GM19468 (cell line): ENCODE measurements around the gene ALOX12B.
"Not testable (repeated sequence)": the region's sequence is repeated elsewhere in the genome, so short reads cannot be mapped to it uniquely, and the experiment has no call there.

Experiments used
- ATAC-seq: cut with Tn5 transposase; IDR thresholded peaks from one replicate; pipeline ENCODE4 v1.9.1; 2021; ENCODE audit warnings: mild to moderate bottlenecking, moderate library complexity, moderate number of reproducible peaks; ENCODE audit not compliant: unreplicated experiment; ENCODE audit errors: extremely low read depth

ALOX12B gene

DNA sequence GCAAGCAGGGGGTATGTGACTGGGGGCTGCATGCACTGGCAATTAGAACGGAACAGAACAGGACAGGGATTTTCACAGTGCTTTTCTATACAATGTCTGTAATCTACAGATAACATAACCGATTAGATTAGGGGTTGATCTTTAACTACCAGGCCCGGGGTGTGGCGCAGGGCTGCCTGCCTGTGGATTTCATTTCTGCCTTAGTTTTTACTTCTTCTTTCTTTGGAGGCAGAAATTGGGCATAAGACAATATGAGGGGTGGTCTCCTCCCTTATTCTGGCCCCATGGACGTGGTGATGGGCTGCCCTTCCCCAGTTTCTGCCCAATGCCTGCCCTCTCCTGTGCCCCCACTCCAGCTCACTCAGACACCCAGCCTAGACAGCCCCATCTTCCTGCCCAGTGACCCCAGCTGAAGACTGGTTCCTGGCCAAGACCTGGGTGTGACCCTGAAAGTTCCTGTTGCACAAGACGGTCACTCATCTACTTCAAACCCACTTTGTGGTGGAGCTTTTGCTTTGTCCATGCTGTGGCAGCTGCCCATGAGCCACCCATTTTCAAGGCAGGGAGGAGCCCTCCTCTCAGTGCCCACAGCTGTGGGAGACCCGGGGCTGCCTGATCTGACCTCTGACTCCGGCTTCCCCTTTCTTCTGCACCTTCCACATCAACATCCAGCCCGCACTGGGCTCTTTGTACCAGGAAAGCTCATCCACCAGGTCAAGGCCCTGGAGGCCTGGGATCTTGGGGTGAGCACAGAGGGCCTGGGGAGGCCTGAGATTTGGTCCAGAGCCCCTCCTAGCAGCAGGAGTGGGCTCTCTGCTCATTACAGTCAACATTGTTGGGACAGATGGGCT is 18.6 kb downstream of the ALOX12B start:
- ATAC-seq, result no peak

DNA sequence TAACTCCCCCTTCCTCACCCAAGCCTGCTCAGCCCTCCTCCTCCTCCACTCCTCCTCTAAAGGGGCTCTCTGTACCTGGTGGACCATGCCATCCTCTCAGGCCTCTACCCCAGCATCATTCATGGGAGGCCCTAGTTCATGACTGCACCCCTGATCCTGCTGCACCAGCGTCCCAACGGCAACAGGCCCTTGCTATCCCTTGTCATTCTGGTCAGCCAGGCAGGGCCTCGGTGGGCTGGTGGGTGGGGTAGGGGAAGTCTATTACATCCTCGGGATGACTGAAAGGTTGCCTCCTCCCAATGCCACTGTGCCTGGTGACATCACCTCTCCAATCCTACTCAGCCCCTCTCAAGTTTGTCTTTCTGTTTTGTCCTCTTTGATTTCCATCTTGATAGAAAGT is 19.7 kb downstream of the ALOX12B start:
- ATAC-seq, result no peak

DNA sequence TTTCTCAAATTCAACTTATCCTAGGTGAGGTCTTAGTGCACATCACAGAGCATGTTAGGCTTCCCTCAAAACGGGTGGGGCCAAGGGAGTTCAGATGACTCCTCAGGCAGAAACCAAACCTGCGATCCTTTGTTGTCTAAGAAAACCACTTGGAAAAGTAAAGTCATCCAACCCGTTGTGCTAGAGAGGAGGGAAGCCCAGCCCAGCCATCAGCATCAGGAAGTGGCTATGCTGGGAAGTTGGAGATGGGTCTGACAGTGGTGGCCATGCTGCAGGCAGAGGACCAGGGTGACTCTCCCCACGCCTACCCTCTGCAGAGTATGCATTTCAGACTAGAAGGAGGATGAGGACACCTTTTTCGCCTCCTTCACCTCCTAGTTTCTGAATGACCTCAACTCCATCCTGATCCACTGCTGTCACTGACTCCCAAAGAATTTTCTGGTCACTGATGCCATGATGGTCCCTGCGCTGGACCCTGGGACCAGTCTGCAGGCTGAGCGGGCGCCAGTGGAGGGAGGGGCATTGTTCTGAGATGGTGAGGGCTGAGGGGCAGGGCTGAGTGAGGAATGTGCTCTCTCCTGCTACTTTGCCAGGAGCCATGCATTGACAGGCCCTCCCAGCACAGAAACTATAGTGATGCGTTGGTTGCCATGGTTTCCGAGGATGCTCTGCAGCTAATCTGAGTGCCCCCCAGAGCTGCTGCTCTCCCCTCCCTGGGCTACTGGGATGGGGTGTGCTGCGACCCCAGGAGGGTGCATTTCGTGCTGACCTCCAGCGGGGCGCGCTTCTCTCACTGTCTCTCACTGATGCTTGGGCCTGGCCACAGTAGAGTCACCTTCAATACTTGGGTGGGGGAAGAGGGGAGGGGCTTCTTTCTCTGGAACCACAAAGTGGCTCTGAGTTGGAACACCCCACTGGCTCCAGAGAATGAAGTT is 20.4 kb downstream of the ALOX12B start:
- ATAC-seq, result no peak

DNA sequence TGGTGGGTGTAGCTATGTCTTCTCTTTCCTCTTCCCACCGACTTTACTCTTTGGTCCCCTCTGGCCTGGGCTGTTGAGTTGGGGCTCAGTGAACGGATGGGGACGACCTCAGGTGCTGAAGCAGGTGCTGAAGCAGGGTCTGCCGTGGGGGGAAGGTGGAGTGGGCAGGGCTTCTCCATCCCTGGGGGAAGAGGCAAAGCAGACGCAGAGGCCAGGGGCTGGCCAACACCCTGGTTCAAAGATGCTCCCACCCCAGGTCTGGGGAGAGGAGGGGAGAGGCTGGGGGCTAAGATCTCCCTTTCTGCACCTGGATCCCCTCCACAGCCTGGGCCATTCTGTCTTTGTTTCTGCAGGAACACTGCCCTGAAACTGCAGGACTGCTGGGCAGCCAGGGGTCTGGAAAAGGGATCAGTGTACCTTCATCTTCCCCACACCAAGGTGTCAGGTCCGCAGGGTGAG is 22.9 kb downstream of the ALOX12B start:
- ATAC-seq, result no peak

DNA sequence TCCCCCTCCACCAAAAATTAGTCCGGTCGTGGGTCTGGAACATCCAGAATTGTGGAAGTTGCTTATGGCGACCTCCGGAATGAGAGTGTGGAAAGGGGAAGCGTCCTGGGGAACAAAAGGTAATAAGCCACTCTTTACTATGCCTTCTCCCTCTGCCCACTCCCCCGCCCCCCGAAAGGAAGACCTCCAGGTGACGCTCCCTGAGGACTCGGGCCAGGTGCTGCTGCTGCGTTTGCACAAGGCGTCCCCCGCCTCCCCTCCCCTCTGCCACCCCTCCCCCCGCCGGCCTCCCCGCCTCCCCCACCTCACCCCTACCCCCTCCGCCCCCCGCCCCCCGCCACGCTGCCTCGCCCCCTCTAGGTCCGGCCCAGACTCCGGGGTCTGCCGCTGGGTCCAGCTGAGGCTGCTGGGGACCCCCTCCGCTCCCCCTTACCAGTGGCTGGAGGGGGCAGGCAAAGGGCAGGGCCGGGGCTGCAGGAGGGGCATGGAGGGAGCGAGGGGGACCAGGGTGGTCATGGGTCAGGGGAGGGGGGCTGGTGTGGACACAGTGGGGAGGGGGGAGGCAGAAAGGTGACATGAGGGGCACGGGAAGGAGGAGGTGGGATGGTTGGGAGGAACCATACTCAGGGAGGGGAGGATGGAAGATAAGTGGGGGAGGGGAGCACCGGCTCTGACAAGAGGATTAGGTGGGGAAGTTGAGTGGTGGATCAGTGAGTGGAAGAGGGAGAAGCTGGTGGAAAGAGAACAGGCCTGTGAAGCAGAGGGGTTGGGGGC is 23.6 kb downstream of the ALOX12B start:
- no peak for ATAC-seq

DNA sequence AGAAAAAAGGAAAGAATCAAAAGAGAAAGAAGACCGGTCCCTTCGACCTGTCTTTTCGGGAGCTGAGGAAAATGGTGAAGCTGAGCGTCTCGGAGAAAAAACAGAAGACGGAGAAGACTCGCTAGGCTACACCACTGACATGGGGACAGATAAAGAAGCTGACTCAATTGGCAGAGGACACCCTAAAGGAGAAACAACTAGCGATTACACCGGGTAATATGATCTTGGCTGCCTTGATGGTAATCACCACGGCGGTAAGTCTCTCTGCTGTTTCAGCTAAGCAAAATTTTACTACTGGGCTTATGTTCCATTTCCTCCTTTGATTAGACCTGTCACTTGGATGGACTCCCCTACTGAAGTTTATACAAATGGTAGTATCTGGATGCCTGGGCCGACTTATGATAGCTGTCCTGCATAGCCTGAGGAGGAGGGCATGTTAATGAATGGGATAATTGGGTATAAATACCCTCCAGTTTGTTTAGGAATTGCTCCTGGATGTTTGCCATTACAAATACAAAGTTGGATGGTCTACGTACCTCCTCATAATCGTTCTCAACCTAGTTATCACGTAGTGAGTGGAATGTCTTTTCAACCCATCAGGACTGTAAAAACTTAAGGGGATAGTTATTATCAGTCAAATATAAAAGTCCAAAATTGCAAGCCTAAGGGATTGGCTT is 24.6 kb downstream of the ALOX12B start:
- no peak for ATAC-seq

DNA sequence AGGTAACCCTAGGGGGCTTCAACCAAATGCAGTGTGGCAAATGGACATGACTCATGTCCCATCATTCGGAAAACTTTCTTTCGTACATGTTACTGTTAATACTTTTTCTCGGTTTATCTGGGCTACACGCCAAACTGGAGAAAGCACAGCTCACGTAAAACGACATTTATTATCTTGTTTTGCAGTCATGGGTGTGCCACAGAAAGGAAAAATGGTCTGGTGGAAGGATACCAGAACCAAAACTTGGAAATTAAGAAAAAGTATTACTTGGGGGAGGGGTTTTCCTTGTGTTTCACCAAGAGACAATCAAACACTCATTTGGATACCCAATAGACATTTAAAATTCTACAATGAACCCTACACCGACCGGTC is 25.1 kb downstream of the ALOX12B start:
- ATAC-seq, result no peak

DNA sequence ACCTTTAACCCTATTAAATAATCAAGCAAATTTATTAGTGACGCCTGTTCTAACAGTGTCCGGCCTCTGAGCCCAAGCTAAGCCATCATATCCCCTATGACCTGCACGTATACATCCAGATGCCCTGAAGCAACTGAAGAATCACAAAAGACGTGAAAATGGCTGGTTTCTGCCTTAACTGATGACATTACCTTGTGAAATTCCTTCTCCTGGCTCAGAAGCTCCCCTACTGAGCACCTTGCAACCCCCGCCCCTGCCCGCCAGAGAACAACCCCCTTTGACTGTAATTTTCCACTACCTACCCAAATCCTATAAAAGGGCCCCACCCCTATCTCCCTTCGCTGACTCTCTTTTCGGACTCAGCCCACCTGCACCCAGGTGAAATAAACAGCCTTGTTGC is 25.7 kb downstream of the ALOX12B start:
- not testable (repeated sequence) for ATAC-seq

DNA sequence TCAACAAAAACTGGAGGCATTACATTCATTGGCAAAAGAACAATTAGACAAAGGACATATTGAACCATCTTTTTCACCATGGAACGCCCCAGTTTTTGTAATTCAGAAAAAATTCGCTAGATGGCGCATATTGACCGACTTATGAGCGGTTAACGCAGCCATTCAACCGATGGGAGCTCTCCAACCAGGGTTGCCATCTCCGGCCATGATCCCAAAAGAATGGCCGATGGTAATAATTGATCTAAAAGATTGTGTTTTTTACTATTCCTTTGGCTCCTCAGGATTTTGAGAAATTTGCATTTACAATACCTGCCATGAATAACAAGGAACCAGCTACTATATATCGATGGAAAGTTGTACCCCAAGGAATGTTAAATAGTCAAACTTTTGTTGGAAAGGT is 27.2 kb downstream of the ALOX12B start:
- no peak for ATAC-seq

DNA sequence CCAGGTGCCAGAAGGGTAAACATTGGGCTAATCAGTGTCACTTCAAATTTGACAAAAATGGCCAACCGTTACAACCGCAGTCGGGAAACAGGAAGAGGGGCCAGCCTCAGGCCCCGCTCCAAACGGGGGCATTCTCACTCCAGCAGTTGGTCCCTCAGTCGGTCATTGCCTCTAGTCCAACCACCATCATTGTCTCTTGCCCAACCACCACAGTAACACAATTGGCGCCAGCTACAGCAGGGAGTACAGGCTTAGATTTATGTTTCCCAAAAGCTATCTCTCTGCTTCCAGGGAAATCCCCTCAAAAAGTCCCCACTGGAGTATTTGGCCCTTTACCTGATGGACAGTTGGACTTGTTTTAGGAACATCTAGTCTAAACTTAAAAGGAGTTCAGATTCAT is 28.4 kb downstream of the ALOX12B start:
- no peak for ATAC-seq

DNA sequence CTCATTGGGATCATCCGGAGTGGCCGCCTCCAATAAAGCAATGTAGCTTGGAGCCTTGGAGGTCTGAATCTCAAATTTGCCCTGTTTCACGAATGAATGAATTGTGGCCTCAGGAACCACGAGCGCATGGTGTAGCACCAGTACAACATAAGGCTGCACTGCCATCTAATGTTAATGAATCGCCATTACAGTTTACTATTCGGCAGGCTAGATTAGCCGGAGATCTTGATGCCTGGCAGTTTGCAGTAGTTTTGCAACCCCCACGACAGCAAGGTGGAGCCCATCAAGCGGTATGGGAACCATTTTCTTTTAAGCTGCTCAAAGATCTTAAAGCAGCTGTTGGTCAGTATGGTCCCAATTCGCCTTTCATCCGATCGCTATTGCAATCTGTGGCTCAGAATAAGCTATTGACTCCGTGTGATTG is 29.8 kb downstream of the ALOX12B start:
- ATAC-seq, result no peak

DNA sequence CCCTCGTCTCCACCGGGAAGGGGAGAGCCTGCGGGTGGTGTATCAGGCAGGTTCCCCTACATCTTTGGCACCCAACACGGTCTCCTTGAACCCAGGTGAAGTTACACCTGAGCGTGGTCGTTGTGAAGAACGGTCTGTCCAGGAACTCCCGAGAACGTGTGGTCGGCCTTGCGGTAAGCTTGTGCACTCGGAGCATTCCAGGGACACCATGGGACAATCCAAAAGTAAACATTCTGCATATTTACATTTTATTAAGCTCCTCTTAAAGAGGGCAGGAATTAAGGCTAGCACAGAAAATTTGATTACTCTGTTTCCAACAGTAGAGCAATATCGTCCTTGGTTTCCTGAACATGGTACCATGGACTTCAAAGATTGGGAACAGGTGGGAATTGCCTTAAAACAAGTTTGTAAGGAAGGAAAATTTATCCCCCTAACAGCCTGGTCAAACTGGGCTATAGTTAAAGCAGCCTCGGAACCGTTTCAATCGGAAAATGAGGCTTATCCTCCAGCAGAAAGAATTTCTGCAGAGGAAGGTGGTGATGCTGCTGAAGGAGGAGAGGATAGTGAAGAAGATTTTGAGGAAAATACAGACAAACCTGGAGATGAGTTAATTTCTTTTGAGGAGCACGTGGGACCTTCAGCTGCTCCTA is 30.4 kb downstream of the ALOX12B start:
- no peak for ATAC-seq

DNA sequence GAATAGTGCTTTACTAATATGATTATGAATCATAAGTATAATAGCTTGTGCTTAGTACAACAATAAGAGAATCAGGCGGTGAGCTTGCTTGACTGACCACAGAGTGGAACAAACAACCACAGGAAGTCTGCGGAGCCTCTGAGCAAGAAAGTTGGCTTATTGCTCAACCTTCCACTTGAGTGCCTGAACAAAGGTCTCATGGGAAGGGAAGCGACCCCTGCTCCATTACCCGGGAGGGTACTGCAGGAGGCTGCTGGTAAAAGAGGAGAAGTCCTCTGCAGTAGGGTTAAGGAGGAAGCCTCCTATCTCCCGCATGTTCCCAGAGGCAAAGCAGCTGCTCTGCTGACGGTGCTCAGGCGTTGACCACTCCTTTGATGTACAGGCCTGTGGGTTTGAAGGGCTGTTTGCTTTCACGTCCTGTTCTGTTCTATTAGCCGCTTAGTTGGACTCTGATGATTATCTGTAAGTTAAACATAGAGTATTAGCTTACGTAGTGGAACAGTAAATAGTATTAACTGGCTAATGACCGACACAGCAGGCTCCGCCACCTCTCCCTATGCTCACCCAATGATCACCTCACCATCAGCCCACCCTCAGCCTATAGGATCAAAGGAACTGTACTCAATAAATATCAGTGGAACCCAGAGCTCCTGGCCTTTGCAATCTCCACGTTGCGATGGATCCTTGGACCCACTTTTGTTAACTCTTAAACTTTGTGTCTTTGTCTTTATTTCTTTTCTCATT is 31.1 kb downstream of the ALOX12B start:
- peak; percentile 50 for ATAC-seq

DNA sequence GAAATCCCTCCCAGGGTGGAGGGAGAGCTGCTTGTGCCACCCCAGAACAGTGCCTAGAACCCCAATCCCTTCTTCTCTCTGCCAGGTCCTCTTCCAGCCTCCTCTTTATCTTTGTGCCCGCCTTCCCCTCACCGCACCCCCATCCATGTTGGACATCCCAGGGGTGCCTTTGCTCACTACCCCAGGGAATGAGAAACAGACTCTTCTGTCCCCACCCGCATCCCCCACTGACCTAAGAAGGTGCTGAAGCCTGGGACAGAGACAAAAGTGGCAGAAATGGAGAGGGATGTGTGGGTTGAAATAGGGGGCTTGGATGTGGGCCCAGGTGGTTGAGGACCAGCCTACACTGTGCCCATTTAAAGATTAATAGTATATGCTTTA is 31.7 kb downstream of the ALOX12B start:
- ATAC-seq, result no peak

DNA sequence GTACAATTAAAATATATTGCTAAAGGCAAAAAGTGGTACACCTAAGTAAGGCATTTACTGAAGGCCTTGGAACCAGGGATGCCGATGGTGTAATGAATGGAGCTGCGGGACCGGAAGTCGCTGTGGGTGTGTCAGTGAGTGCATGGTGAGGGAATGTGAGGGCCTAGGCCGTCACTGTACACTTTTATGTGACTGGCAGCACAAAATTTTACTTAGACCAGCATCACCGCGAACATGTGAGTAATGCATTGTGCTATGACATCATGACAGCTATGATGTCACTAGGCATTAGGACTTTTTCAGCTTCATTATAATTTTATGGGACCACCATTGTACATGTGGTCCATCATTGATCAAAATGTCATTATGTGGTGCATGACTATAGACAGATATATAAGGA is 33.9 kb downstream of the ALOX12B start:
- no peak for ATAC-seq

DNA sequence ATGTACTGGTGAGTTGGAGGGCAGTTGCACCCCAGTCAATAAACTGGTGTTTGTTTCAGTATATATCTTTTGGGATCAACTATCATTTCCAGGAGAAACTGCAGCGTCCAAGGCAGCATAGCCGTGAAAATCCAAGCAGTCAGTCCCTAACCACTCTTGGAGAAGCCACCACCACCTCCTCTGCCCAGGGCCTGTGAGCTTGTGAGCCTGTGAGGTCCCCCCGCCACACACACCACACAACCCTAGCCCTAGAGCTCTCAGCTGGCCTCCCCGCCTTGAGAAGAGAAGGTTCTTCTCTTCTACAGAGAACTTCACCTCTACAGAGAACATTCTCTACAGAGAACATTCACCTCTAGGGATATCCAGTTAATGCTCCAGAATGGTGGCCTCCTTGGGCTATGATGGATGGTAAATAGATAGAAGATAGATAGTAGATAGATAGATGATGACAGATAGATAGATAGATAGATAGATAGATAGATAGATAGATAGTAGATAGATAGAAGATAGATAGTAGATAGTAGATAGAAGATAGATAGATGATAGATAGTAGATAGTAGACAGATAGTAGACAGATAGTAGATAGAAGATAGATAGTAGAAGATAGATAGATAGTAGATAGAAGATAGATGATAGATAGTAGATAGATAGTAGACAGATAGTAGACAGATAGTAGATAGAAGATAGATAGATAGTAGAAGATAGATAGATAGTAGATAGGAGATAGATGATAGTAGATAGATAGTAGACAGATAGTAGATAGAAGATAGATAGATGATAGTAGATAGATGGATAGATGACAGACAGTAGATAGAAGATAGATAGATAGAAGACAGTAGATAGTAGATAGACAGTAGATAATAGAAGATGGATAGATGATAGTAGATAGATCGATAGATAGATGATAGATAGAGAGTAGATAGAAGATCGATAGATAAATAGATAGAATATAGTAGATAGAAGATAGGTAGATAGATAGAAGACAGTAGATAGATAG is 35.0 kb downstream of the ALOX12B start:
- no peak for ATAC-seq

DNA sequence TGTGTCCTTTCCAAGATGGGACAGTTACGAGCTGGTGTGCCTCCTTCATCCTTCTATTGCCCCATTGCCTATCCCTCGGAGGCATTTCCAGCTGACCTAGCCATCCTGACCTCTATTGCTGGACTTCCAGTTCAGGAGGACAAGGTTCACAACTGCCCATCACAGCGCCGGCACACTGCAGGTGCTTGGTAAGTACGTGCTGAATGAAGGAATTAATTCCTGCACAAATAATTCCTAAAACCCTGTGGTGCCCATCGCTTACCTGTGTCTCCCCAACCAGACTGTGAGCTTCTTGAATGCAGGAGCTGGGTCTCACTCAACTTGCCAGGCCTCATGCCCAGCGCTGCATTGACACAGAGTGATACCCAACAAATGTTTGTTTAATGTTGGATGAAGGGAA is 35.7 kb downstream of the ALOX12B start:
- ATAC-seq, result no peak

DNA sequence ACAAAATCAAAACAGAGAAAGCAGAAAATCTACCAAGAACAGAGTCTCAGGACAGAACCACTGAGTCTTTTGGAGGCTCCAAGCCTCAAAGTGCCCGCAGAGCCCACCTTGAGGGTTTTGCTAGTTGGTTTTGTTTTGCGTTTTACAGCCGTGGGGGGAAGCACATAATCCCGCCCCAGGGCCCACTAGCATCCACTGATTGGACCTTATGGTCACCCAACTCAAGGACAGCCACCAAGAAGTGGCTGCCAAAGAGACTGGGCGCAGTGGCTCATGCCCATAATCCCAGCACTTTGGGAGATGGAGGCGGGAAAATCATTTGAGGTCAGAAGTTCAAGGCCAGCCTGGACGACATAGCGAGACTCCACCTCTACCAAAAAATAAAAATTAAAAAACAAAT is 38.8 kb downstream of the ALOX12B start:
- no peak for ATAC-seq
